Parathyroid adenoma (tissue), 2 donors: ENCODE measurements around the gene PTPRQ.

Experiments
- H2AFZ ChIP-seq: fragments of 300-600 bp; sonication (generic); one replicate; pipeline ENCODE4 v1.7.0; 2017; ENCODE audit warnings: antibody characterized with exemption, mild to moderate bottlenecking
- H3K27ac ChIP-seq: fragments of 300-600 bp; sonication (generic); one replicate; pipeline ENCODE4 v1.7.0; 2017
- H3K27me3 ChIP-seq: fragments of 300-600 bp; sonication (generic); one replicate; pipeline ENCODE4 v1.7.0; 2017; ENCODE audit warnings: low read length; ENCODE audit not compliant: control insufficient read depth, insufficient read depth
- H3K36me3 ChIP-seq: fragments of 300-600 bp; sonication (generic); one replicate; pipeline ENCODE4 v1.7.0; 2017; ENCODE audit warnings: low read length; ENCODE audit not compliant: control insufficient read depth, insufficient read depth
- H3K4me1 ChIP-seq: fragments of 300-600 bp; sonication (generic); one replicate; pipeline ENCODE4 v1.7.0; 2017; ENCODE audit warnings: control low read depth
- H3K4me2 ChIP-seq: fragments of 300-600 bp; sonication (generic); one replicate; pipeline ENCODE4 v1.7.0; 2017; ENCODE audit warnings: low read length
- H3K4me3 ChIP-seq: fragments of 300-600 bp; sonication (generic); one replicate; pipeline ENCODE4 v1.7.0; 2017; ENCODE audit warnings: low read depth, low read length
- H3K79me2 ChIP-seq: fragments of 300-600 bp; sonication (generic); one replicate; pipeline ENCODE4 v1.7.0; 2017; ENCODE audit warnings: control low read depth
- H3K9ac ChIP-seq: fragments of 300-600 bp; sonication (generic); one replicate; pipeline ENCODE4 v1.7.0; 2017; ENCODE audit warnings: mild to moderate bottlenecking
- H3K9me3 ChIP-seq: fragments of 300-600 bp; sonication (generic); one replicate; pipeline ENCODE4 v1.7.0; 2017; ENCODE audit warnings: low read length; ENCODE audit not compliant: control insufficient read depth
- CTCF ChIP-seq: fragments of 300-600 bp; sonication (generic); IDR thresholded peaks from one replicate; pipeline ENCODE4 v1.7.0; 2017; ENCODE audit warnings: antibody characterized with exemption, mild to moderate bottlenecking
- donor health status: primary hyperparathyroidism.

Gene PTPRQ

GRCh38 chr12:80714846-80715245 is 270.8 kb downstream of the PTPRQ start:
- Histone ChIP-seq H3K9ac (no peak overlapping the region), H3K9me3 (no peaks in the 10 kb centered on the region), H3K27ac (no peak overlapping the region), H3K4me1 (no peaks in the 10 kb centered on the region), H2AFZ (no peak overlapping the region), H3K27me3 (no peaks in the 10 kb centered on the region), H3K4me3 (no peak overlapping the region), H3K79me2 (no peaks in the 10 kb centered on the region), H3K4me2 (no peak overlapping the region), H3K36me3 (no peaks in the 10 kb centered on the region)
- TF ChIP-seq CTCF, result no peak

- H3K4me3 ChIP-seq, result no peak overlapping the region
- no peak overlapping the region for H3K4me2 ChIP-seq
- H3K9ac ChIP-seq, result no peak overlapping the region
- H3K4me1 ChIP-seq, result no peaks in the 10 kb centered on the region
- no peak overlapping the region for H2AFZ ChIP-seq
- no peak for TF ChIP-seq CTCF
- no peaks in the 10 kb centered on the region for H3K27me3 ChIP-seq
- H3K79me2 ChIP-seq, result no peaks in the 10 kb centered on the region
- H3K9me3 ChIP-seq, result no peaks in the 10 kb centered on the region
- no peaks in the 10 kb centered on the region for H3K36me3 ChIP-seq
- no peak overlapping the region for H3K27ac ChIP-seq
Measured at GRCh38 chr12:80715713-80716249, 271.7 kb downstream of the PTPRQ start.

- Histone ChIP-seq H3K36me3 (no peaks in the 10 kb centered on the region), H3K79me2 (no peaks in the 10 kb centered on the region), H2AFZ (no peak within 1 kb of the TSS), H3K4me3 (no peak within 1 kb of the TSS), H3K4me1 (no peaks in the 10 kb centered on the region), H3K9me3 (no peaks in the 10 kb centered on the region), H3K4me2 (no peak within 1 kb of the TSS), H3K27me3 (no peaks in the 10 kb centered on the region), H3K9ac (no peak within 1 kb of the TSS), H3K27ac (no peak within 1 kb of the TSS)
- no peak for TF ChIP-seq CTCF
Measured at GRCh38 chr12:80716696-80717469, 272.8 kb downstream of the PTPRQ start, which contains the start of gene MYF5. Gene MYF5 (plus strand): TSS chr12:80716912. CDS start chr12:80717064, 152 bp downstream.

GRCh38 chr12:80717856-80718255 is 273.8 kb downstream of the PTPRQ start:
- Histone ChIP-seq H3K27me3 (no peaks in the 10 kb centered on the region), H3K9ac (no peak overlapping the region), H3K9me3 (no peaks in the 10 kb centered on the region), H3K4me1 (no peaks in the 10 kb centered on the region), H3K4me2 (no peak overlapping the region), H2AFZ (no peak overlapping the region), H3K36me3 (no peaks in the 10 kb centered on the region), H3K79me2 (no peaks in the 10 kb centered on the region), H3K4me3 (no peak overlapping the region), H3K27ac (no peak overlapping the region)
- TF ChIP-seq CTCF, result no peak

- Histone ChIP-seq H3K4me2 (no peak overlapping the region), H3K9me3 (no peaks in the 10 kb centered on the region)
- no peak for TF ChIP-seq CTCF
Measured at GRCh38 chr12:80720516-80720915, 276.5 kb downstream of the PTPRQ start.

More at GRCh38 chr12:80720516-80720915, 276.5 kb downstream of the PTPRQ start:
- H3K4me3 ChIP-seq, result no peak overlapping the region
- no peaks in the 10 kb centered on the region for H3K4me1 ChIP-seq
- no peak overlapping the region for H3K9ac ChIP-seq
- H3K36me3 ChIP-seq, result no peaks in the 10 kb centered on the region
- H2AFZ ChIP-seq, result no peak overlapping the region
- H3K79me2 ChIP-seq, result no peaks in the 10 kb centered on the region
- no peak overlapping the region for H3K27ac ChIP-seq
- H3K27me3 ChIP-seq, result no peaks in the 10 kb centered on the region
